Neural cell (in vitro differentiated cells): Measurements from ENCODE around the gene CCSAP.

Source experiments
- CTCF ChIP-seq: fragments of 450-650 bp; IDR thresholded peaks from 2 replicates; pipeline ENCODE4 v1.5.1; 2014; ENCODE audit warnings: antibody characterized with exemption, mild to moderate bottlenecking, moderate library complexity; ENCODE audit not compliant: poor library complexity, severe bottlenecking
- EP300 ChIP-seq: fragments of 450-650 bp; conservative IDR thresholded peaks from 2 replicates; pipeline ENCODE4 v1.6.1; 2014; ENCODE audit warnings: antibody characterized with exemption, mild to moderate bottlenecking, moderate library complexity; ENCODE audit not compliant: poor library complexity, severe bottlenecking
- POLR2AphosphoS5 ChIP-seq: IDR thresholded peaks from 2 replicates; pipeline ENCODE4 v1.6.1; 2012
- TAF1 ChIP-seq: IDR thresholded peaks from 2 replicates; pipeline ENCODE4 v1.6.1; 2012; ENCODE audit warnings: low read depth

GRCh38 chr1:229364207-229365065, 21.6 kb upstream of the CCSAP start:
- no peak for TF ChIP-seq POLR2AphosphoS5
- TF ChIP-seq EP300 = no peak
- TF ChIP-seq CTCF = no peak
- no peak for TF ChIP-seq TAF1
